GM18951 (cell line): ENCODE results near the gene SPATA31E1.

Experiments used
- POLR2A ChIP-seq: IDR thresholded peaks from 4 replicates; pipeline ENCODE4 v1.6.1; 2011; ENCODE audit warnings: mild to moderate bottlenecking; ENCODE audit not compliant: insufficient read length, insufficient read depth; ENCODE audit errors: extremely low read depth
- in situ Hi-C: fragments of 300-500 bp; cut with MboI; formaldehyde crosslinking; loops from one replicate; pipeline ENCODE4 v1.12.0; 2022; ENCODE audit warnings: low sequenced_read_pairs, mixed read lengths, inconsistent platforms; ENCODE audit not compliant: unreplicated experiment

Gene SPATA31E1

GRCh38 chr9:87857141-87857947, 25.3 kb upstream of the SPATA31E1 start:
- in situ Hi-C loops = no loop called here

DNA sequence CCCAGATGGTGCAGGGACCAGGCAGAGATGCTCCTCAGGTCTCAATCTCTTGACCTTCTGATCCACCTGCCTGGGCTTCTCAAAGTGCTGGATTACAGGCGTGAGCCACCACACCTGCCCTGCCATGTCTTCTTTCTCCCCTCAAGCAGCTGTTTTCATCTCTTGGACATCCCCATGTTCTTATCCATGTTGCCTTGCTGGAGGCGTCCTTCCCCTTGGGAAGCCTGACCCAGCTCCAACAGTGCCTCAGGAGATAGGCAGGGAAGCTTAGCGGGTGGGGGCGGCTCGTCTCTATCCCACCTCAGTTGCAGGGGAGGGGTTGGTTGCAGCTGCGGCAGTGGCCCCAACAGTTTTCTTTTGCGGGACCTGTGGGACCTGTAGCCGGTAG, 24.7 kb upstream of the SPATA31E1 start:
- TF ChIP-seq POLR2A = no peak
- in situ Hi-C loops = no loop called here

More at GRCh38 chr9:87857141-87857947, 25.3 kb upstream of the SPATA31E1 start:
- no peak for TF ChIP-seq POLR2A

- no peak for TF ChIP-seq POLR2A
- in situ Hi-C loops = no loop called here
These were observed 23.5 kb upstream of the SPATA31E1 start for GRCh38 chr9:87859137-87859536.

GRCh38 chr9:87859786-87860185, 22.9 kb upstream of the SPATA31E1 start:
- no peak for TF ChIP-seq POLR2A
- in situ Hi-C loops = no loop called here

DNA sequence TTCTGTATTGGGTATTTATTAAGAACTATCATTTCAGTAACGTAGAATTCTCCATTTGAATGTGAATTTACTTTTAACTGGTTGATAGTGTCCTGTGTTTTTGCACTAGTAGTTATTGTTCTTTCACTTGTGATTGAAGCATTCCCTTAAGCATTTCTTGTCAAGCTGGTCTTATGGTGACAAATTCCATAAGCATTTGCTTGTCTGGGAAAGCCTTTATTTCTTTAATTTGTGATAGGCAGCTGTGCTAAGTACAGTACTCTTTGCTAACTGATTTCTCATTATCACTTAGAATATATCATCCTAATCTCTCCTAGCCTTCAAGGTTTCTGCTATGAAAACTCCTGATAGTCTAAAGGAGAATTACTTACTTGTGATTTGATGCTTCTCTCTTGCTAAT, 21.3 kb upstream of the SPATA31E1 start:
- in situ Hi-C loops = no loop called here
- TF ChIP-seq POLR2A = no peak

GRCh38 chr9:87862536-87863268, 20.0 kb upstream of the SPATA31E1 start:
- no peak for TF ChIP-seq POLR2A
- in situ Hi-C loops = no loop called here

DNA sequence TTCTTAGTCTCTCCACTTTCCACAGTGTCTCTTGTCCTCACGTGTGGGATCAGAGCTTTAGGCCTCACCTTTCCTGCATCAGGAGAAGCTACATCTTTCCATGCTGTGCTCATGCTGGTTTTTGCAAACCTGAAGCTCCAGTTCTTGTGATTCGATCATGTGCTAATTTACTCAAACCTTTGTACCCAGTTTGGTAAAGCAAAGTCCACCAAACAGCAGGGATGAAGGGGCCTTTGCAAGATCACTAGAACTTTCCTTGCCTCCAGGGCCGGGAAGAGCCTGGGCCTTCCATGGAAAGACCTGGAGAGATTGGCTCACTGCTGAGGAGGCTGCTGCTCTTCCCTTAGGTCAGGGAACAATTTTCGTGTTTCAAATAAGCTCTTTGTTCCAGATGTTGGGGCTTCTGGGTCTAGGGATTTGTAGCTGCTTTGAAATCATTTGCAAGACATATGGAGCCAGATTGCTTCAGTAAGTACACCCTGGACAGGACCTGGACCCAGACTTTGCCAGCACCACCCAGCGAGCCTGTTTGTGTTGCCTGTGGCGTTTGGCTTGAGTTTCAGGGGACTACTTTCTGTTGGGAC, 18.7 kb upstream of the SPATA31E1 start:
- no peak for TF ChIP-seq POLR2A
- in situ Hi-C loops = no loop called here

- in situ Hi-C loops = no loop called here
- TF ChIP-seq POLR2A = no peak
These were observed 17.8 kb upstream of the SPATA31E1 start for GRCh38 chr9:87864915-87865314.

- in situ Hi-C loops = no loop called here
- TF ChIP-seq POLR2A = no peak
These were observed 17.1 kb upstream of the SPATA31E1 start for GRCh38 chr9:87865626-87866025.

DNA sequence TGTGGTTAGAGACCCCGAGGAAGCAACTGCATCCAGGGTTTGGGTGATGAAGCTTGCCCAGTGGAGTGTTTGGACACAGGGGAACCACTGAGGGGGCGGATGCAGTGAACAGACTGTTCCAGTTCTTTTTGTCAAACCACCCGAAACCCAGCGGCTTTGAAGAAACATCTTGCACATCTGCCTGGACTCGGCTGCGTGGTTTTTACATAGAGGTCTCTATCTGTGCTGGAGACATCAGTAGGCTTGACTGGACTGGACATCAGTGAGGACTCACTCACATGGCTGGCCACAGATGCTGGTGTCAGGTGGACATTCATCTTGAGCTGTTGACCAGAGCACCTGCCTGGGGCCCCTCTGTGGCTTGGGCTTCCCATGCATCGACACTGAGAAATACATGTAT, 15.3 kb upstream of the SPATA31E1 start:
- in situ Hi-C loops = no loop called here
- TF ChIP-seq POLR2A = no peak

DNA sequence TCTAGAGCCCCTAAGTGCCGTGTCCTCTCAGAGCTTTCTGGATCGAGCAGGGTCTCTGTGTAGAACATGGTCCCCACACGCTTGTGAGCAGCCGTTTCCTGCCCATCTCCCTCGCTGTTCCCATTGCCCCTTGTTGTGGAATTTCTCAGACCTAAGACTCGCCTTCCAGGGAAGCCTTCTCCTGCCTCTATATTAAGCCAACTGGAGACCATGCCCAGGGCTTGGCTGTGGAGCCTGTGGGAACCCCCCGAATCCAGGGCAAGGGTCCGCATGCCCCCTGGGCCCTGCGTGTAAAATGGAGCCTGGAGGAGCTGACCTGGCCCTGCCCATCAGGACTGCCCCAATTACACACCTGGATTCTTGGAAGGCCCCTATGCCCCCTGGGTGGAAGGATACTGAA, 14.5 kb upstream of the SPATA31E1 start:
- no peak for TF ChIP-seq POLR2A
- in situ Hi-C loops = no loop called here

GRCh38 chr9:87868635-87869034, 14.0 kb upstream of the SPATA31E1 start:
- in situ Hi-C loops = no loop called here
- TF ChIP-seq POLR2A = no peak

GRCh38 chr9:87869082-87869481, 13.6 kb upstream of the SPATA31E1 start:
- in situ Hi-C loops = no loop called here
- no peak for TF ChIP-seq POLR2A

GRCh38 chr9:87871425-87872078, 11.1 kb upstream of the SPATA31E1 start:
- in situ Hi-C loops = no loop called here
- TF ChIP-seq POLR2A = no peak
